ENCODE results near the gene GPAT2.
"Not testable (repeated sequence)": the region's sequence is repeated elsewhere in the genome, so short reads cannot be mapped to it uniquely, and the experiment has no call there.

The GPAT2 gene

GRCh38 chr2:95992102-95992501, 42.6 kb downstream of the GPAT2 start:
- DNase-seq, result not testable (repeated sequence)
- TF ChIP-seq POLR2A (IDR thresholded peaks at IDR 0.05; ENCODE audit: low read length), result peak; percentile 60

- not testable (repeated sequence) for DNase-seq
These were observed 43.2 kb downstream of the GPAT2 start, which contains the start of gene ANKRD36C for GRCh38 chr2:95991351-95992094. Gene ANKRD36C, minus strand, starts transcription at chr2:95991824. Its CDS starts 116 bp downstream, at chr2:95991708.

GRCh38 chr2:95990884-95991283, 43.8 kb downstream of the GPAT2 start:
- not testable (repeated sequence) for DNase-seq

More at GRCh38 chr2:95991351-95992094, 43.2 kb downstream of the GPAT2 start, which contains the start of gene ANKRD36C:
- TF ChIP-seq POLR2A (IDR thresholded peaks at IDR 0.05; ENCODE audit: low read length), result peak; percentile 60

Data from erythroblast (primary cell).